LoVo (cell line): Measurements from ENCODE around the gene VSIG10L.
A peak's percentile ranks its signal among the peaks of the same experiment; 100 is the strongest.

ENCODE experiments used
- DNase-seq: peaks from one replicate; pipeline ENCODE4 v3.0.0-alpha.2; 2016; ENCODE audit warnings: low spot score

The VSIG10L gene

GRCh38 chr19:51338563-51339312, 3.2 kb downstream of the VSIG10L start:
- DNase-seq: peak; percentile 82

DNA sequence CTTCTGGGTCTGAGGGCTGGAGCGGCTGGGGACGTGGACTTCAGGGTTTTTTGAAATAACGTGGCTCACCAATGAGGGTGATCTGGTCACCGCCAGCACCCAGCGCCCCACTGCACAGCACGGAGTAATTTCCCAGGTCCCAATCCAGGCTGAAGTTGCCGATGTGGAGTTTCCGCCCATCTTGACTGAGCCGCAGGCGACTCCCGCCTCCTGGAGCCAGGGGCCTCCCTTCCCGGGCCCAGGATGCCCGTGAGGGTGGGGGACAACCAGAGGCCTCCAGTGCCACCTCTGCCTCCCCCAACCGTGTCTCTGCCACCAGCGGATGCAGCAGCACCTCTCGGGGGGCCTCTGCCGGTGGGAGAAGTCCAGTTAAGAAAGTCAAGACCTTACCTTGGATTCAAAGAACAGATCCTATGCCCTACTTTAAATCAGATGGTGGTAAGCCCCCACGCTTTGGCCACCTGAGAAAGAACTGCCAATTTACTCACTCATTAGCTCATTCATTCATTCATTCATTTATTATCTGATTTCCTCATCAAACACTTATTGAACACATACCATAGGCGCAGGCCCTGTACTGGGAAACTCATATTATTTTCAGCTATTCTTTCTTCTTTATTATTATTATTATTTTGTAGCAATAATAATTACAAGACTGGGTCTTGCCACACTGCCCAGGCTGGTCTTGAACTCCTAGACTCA, 3.9 kb downstream of the VSIG10L start:
- DNase-seq: no peak

DNA sequence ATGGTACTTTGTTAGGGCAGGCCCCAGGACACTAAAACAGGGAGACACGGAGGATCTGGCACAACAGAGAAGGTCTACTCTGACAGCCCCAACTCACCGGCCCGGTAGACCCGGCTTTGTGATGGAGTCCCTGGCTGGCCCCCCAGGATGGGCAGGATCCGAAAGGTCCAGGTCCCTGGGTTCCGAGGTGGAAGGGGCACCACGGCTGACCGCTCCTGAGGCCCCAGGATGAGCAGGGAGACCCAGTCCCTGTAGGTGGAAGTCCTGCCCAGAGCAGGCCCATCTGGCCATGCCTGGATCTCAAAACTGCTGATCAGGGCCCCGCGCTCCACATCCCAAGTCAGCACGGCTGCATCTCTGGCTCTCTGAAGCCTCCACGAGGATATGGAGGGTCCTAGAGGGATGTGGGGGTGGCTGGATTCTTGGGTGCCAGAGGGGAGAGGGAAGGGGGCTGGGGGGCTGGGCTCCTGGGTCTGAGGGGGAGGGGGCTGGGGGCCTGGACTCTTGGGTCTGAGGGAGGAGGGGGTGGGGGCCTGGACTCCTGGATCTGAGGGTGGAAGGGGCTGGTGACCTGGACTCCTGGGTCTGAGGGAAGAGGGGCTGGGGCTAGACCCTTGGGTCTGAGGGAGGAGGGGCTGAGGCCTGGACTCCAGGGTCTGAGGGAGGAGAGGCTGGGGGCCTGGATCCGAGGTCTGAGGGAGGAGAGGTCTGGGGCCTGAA, 4.6 kb downstream of the VSIG10L start:
- no peak for DNase-seq

DNA sequence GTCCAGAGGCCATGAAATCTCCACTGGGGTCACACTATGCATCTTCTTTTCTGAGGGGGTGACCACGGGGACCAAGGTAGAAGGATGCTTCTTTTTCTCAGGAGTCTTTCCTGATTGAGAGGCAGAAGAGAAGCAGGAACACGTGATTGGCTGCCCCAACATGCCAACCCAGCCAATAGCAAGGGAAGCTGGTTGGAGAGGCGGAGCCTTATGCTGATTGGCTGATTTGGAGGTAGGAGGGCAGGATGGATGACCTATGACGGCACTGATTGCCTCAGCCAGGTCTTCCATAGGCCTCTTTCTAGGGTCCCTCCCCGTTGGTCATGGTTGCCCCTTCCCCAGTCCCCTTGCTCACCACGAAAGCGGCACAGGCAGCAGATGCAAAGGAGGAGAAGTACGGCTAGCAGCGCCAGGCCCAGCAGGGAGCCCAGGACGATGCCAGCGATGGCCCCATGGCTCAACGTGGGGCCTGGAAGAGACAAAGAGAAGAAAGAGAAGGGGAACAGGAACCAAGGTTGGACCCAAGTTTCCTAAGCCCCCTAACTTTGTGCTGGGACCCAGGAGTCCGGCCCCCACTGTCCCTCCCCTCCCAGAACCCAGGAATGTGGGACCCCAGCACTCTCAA, 8.0 kb downstream of the VSIG10L start:
- DNase-seq: no peak

- no peak for DNase-seq
These were observed 10.2 kb downstream of the VSIG10L start for GRCh38 chr19:51331716-51332115.

DNA sequence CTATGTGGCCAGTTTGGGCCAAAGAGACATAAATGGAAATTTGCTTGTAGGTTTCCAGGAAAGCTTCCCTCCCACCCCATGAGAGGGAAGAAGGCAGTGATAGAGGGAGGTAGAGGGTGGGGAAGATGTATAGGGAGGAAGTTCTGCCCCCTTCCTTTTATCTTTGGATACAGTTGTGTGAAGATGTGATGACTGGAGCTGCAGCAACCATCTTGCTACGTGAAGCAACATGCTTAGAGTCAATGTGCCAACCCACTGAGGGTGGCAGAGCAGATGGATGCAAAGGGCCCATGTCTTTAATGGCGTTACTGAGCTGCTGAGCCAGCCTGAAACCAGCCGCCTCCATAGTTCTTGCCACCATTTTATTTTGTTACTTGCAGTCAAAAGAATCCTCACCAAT, 10.7 kb downstream of the VSIG10L start:
- DNase-seq: no peak

- DNase-seq: no peak
These were observed 11.6 kb downstream of the VSIG10L start for GRCh38 chr19:51330366-51330765.

- no peak for DNase-seq
These were observed 12.5 kb downstream of the VSIG10L start for GRCh38 chr19:51329411-51329810.

GRCh38 chr19:51327066-51328001, 14.6 kb downstream of the VSIG10L start:
- DNase-seq: no peak

DNA sequence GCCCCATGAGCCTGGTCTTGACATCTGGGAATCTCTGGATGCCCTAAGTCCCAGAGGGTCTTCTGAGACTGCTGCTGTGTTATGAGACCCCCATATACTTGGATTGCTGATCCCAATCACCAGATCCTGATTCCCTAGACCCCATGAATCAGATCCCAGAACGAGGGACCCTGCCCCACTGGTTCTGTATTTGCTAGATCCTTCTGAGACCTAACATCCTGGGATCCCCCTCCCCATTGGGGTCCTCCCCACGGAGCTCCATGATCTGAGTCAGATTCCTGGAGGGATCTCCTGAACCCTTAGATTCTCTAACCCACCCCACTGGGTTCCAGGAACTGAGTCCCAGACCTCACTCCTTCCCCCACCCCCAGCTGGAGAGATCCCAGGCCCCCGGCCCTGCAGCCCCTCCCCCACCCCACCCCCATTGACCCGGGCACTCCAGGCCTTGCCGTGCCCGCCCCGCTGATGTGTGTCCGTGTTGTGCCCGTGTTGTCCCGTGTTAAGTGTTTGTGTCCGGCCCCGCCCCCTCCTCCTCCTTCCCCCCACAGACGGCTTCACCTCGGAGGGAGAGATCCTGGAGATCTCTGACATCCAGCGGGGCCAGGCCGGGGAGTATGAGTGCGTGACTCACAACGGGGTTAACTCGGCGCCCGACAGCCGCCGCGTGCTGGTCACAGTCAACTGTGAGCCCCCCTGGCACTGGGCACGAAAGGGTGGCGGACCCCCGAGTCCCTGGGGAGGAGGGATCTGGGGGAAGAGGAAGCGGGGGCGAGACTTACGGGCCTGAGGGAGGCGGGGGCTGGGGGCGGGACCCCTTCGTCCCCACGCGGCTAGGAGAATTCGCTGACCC, 15.5 kb downstream of the VSIG10L start:
- DNase-seq: no peak

- no peak for DNase-seq
These were observed 16.6 kb downstream of the VSIG10L start for GRCh38 chr19:51325161-51325976.

GRCh38 chr19:51324167-51324481, 17.8 kb downstream of the VSIG10L start:
- no peak for DNase-seq

DNA sequence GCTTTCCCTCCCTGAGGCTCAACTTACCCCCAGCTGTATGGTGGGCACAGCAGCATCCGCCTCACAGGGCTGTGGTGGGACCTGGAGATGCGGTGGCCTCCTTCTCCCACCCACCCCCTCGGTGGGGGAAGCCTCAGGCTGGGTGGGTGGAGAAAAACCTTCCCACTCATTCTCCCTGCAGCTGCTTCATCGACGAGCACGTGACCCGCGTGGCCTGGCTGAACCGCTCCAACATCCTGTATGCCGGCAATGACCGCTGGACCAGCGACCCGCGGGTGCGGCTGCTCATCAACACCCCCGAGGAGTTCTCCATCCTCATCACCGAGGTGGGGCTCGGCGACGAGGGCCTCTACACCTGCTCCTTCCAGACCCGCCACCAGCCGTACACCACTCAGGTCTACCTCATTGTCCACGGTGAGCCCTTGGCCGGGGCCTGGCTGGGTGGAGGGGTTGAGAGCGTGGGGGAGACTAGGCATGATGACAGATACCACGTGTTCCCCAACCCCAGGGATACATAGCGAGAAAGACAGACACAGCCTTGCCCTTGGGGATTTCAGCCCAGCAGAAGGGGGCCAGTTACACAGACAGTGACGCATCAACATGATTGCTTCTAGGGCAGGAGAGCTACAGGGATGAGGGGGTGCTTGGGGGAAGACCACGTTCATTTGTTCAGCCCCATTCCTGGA, 18.3 kb downstream of the VSIG10L start:
- no peak for DNase-seq

DNA sequence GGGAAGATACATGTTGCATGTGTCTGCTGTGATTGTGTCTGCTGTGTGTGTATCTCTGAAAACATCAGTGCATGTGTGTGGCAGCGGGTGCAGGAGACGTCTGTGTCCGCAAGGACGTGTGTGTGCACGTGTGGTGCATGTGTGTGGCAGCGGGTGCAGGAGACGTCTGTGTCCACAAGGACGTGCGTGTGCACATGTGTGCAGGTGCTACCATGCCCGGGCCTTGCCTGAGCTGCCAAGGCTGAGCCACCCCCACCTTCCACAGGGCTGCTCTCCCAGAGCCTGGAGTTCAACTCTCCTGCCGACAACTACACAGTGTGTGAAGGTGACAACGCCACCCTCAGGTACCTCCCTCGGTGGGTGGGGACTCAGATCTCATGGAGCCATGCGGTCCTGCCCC, 20.1 kb downstream of the VSIG10L start:
- no peak for DNase-seq

GRCh38 chr19:51320280-51320657, 21.7 kb downstream of the VSIG10L start:
- no peak for DNase-seq

DNA sequence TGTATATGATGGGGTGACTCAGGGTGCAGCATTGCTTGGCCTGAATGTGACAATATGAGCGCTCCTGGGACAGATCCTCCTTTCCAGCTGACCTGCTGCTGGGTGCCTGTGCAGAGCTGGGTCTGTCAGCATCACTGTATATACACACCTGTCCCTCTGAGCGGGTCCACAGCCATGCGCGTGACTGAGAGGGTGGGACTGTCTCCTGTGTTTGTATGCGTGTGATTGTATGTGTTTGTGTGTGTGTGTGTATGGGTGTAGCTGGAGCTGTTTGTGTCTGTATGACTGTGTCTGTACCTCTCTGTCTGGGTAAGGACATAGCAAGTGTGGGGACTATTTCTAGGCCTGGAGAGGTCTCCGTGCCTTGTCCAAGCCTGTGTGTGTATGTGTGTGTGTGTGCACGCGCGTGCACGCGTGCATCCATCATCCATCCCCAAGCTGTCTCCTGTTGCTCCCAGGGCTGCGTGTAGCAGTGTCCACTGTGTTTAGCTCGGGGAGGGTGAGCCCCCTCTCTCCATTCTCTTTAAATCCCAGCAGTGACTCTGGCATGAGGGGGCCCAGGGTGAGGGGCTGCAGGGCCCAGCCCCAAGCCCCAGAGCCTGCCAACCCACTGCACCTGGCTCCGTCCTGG, 22.2 kb downstream of the VSIG10L start:
- no peak for DNase-seq

DNA sequence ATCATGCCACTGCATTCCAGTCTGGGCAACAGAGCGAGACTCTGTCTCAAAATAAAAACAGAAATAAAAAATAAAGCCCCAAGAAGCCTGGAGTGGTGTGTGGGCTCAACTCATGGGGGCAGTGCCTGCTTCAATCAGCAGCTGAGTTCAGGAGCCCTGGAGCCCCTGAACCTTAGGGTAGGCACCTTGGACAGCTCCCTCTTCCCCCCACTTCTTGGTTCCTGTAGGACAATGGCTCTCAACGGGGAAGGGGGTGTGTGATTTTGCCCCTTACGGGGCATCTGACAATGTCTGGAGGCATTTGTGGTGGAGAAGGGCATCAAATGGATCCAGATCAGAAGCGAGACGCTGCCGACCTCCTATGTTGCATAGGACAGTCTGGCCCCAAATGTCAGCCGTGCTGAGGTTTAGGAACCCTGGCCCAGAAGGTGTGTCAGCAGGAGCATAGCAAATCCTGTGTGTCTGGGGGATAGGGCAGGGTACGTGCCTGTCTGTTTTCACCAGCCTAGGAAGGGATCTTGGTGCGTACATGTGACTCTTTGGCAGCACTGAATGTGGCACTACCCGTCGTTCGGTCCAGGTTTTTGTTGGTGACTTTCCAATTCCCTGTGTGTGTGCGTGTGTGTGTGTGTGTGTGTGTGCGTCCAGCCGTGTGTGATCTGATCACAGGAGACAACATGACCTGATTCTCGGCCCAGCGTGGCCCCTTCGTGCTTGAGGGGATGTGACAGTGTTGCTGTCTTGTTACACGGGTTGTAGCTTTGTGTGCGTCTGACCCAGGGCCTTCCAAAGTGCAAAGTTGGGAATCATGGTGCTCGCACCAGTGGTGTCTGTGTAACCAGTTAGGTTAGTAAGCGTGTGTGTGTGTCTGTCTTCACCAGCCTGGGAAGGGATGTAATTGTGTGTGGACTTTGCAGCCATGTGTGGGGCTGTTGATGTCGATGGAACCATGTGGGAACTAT, 23.0 kb downstream of the VSIG10L start:
- DNase-seq: no peak

DNA sequence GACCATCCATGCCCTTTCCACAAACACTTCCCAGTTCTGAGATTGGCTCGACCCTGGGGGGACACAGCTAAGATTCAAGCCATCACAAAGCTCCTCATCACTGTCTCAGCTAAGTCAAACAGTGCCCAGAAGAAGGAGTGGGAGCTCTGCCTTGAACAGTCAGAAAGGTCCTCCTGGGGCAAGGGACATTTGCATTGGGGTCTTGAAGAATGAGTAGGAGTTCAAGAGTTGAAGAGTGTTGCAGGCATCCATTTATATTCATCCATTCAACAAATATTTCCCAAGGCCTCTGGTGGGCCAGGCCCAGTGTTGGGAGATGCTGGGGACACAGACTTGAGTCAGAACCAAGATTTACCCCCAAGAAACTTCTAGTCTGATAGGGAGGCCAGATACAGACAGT, 24.0 kb downstream of the VSIG10L start:
- no peak for DNase-seq
